ENCODE data around the gene FAAP20. TPM values are rescaled to one million over a fixed set of nuclear protein-coding genes. Genes with fewer than 3 reads are reported as not detected.

FAAP20 gene
- total and polyA plus RNA-seq, 10 of the 15 experiments (the other 5 are each of a cell fraction or from before 2014, with no cell fraction given) = 0.79 to 91.8 (median 20.9) TPM

- BruUV-seq (replicated peaks) = no TSS peak
- no peak overlapping the region for H3K9ac ChIP-seq (ENCODE audit: control insufficient read depth, insufficient read depth, low read length)
- ChIA-PET RAD21 (ENCODE audit: unreplicated experiment) (no interaction called here), SMC1A (ENCODE audit: uncharacterized antibody, unreplicated experiment) (no interaction called here), POLR2A (no interaction called here), CTCF (interaction anchor here (0.7 to 1.6 kb wide), 2 partner anchors 10 to 243 kb away, joined by 3 to 4 read pairs; no protein-coding TSS in a partner anchor)
- H3K27me3 ChIP-seq (replicated peaks in 1 of 2; ENCODE audit: control insufficient read depth in 2 of 2, insufficient read depth in 2 of 2, low read length in 1 of 2) = no peaks in the 10 kb centered on the region
- DNase-seq (ENCODE audit: low read depth, low spot score) = no peak
- H2AFZ ChIP-seq (ENCODE audit: control insufficient read depth, low read depth, low read length) = no peak overlapping the region
- H3K36me3 ChIP-seq (ENCODE audit: control insufficient read depth in 2 of 2, insufficient read depth in 2 of 2, low read length in 1 of 2) = no peaks in the 10 kb centered on the region
- H3K4me1 ChIP-seq (ENCODE audit: control insufficient read depth, insufficient read depth, low read length) = no peaks in the 10 kb centered on the region
- no peaks in the 10 kb centered on the region for H4K20me1 ChIP-seq (ENCODE audit: control insufficient read depth, insufficient read depth)
- H3K4me3 ChIP-seq = no peak overlapping the region
- H3K4me2 ChIP-seq (ENCODE audit: control insufficient read depth, insufficient read depth) = no peak overlapping the region
- H3K27ac ChIP-seq (ENCODE audit: control insufficient read depth, insufficient read depth) = no peak overlapping the region
- in situ Hi-C loops (cut with MboI) = no loop called here
- no peak for FAIRE-seq
- WGBS (ENCODE audit: insufficient coverage, insufficient replicate concordance, low lambda C conversion rate, missing lambda C conversion rate) = 27% methylated on average over 3 of the region's 4 CpGs
- no peaks in the 10 kb centered on the region for H3K9me3 ChIP-seq (replicated peaks; ENCODE audit: control insufficient read depth, insufficient read depth, low read length)
- intact Hi-C loops (cut with micrococcal nuclease; ENCODE audit: unreplicated experiment) = no loop called here
- no peaks in the 10 kb centered on the region for H3K79me2 ChIP-seq (ENCODE audit: control insufficient read depth, insufficient read depth, low read length)
- no peak for ATAC-seq
- TF ChIP-seq POU2F2 (IDR thresholded peaks at IDR 0.05; ENCODE audit: borderline replicate concordance, low read depth, low read length) (no peak), NFXL1 (IDR thresholded peaks at IDR 0.05; ENCODE audit: borderline replicate concordance) (no peak)
Measured at GRCh38 chr1:2141025-2141424, 53.5 kb downstream of the FAAP20 start.

Other genes with a start within 250 kb of the FAAP20 start
- not detected in 2 replicates for gene CFAP74, start 191.0 kb downstream of the FAAP20 start, total RNA-seq (2014; rRNA removed)
- not detected in 2 replicates for gene CFAP74, start 191.0 kb downstream of the FAAP20 start, total RNA-seq (2014; rRNA removed; fragmentation: Illumina TruSeq; extraction: Trizol)
- gene CFAP74, start 191.0 kb downstream of the FAAP20 start, total RNA-seq (2021) = not detected in 2 replicates
- gene CFAP74, start 191.0 kb downstream of the FAAP20 start, polyA plus RNA-seq (2011; rRNA removed) = not detected in 2 replicates
- 0.01 TPM in 1 of 2 replicates, not detected in the other for gene CFAP74, start 191.0 kb downstream of the FAAP20 start, polyA plus RNA-seq (2014; fragmentation: Illumina TruSeq; extraction: Trizol)
- gene CFAP74, start 191.0 kb downstream of the FAAP20 start, polyA plus RNA-seq (2014; fragmentation: Nextera tagmentation; extraction: Ambion mirVana) = not detected
- gene CFAP74, start 191.0 kb downstream of the FAAP20 start, polyA plus RNA-seq (2014; rRNA removed) = not detected in 2 replicates
- not detected for gene CFAP74, start 191.0 kb downstream of the FAAP20 start, polyA plus RNA-seq (2016; fragmentation: Nextera tagmentation; extraction: Ambion mirVana)
- not detected in 2 replicates for gene GABRD, start 175.4 kb downstream of the FAAP20 start, total RNA-seq (2014; rRNA removed)
- not detected in 2 replicates for gene GABRD, start 175.4 kb downstream of the FAAP20 start, total RNA-seq (2014; rRNA removed; fragmentation: Illumina TruSeq; extraction: Trizol)
- gene GABRD, start 175.4 kb downstream of the FAAP20 start, total RNA-seq (2021) = not detected in 2 replicates
- not detected in 2 replicates for gene GABRD, start 175.4 kb downstream of the FAAP20 start, polyA plus RNA-seq (2011; rRNA removed)
- gene GABRD, start 175.4 kb downstream of the FAAP20 start, polyA plus RNA-seq (2014; fragmentation: Illumina TruSeq; extraction: Trizol) = not detected in 2 replicates
- gene GABRD, start 175.4 kb downstream of the FAAP20 start, polyA plus RNA-seq (2014; fragmentation: Nextera tagmentation; extraction: Ambion mirVana) = not detected
- not detected in 2 replicates for gene GABRD, start 175.4 kb downstream of the FAAP20 start, polyA plus RNA-seq (2014; rRNA removed)
- gene GABRD, start 175.4 kb downstream of the FAAP20 start, polyA plus RNA-seq (2016; fragmentation: Nextera tagmentation; extraction: Ambion mirVana) = not detected
- 0.87 and 1.2 TPM in 2 replicates for gene PRKCZ, start 144.4 kb downstream of the FAAP20 start, total RNA-seq (2014; rRNA removed)
- 0.51 and 0.67 TPM in 2 replicates for gene PRKCZ, start 144.4 kb downstream of the FAAP20 start, total RNA-seq (2014; rRNA removed; fragmentation: Illumina TruSeq; extraction: Trizol)
- 1.0 and 1.9 TPM in 2 replicates for gene PRKCZ, start 144.4 kb downstream of the FAAP20 start, total RNA-seq (2021)
- gene PRKCZ, start 144.4 kb downstream of the FAAP20 start, polyA plus RNA-seq (2011; rRNA removed) = 0.05 TPM in 1 of 2 replicates, not detected in the other
- 0.48 and 0.49 TPM in 2 replicates for gene PRKCZ, start 144.4 kb downstream of the FAAP20 start, polyA plus RNA-seq (2014; fragmentation: Illumina TruSeq; extraction: Trizol)
- gene PRKCZ, start 144.4 kb downstream of the FAAP20 start, polyA plus RNA-seq (2014; fragmentation: Nextera tagmentation; extraction: Ambion mirVana) = under 1 TPM in 1 of 2 experiments, not detected in 1; 0.05 TPM
- 0.41 and 0.71 TPM in 2 replicates for gene PRKCZ, start 144.4 kb downstream of the FAAP20 start, polyA plus RNA-seq (2014; rRNA removed)
- under 1 TPM; 0.64 to 0.68 TPM for gene PRKCZ, start 144.4 kb downstream of the FAAP20 start, polyA plus RNA-seq (2016; fragmentation: Nextera tagmentation; extraction: Ambion mirVana)
- 2.1 and 3.2 TPM in 2 replicates for gene SKI, start 33.5 kb upstream of the FAAP20 start, total RNA-seq (2014; rRNA removed)
- gene SKI, start 33.5 kb upstream of the FAAP20 start, total RNA-seq (2014; rRNA removed; fragmentation: Illumina TruSeq; extraction: Trizol) = 0.54 and 0.55 TPM in 2 replicates
- 11.6 and 14.9 TPM in 2 replicates for gene SKI, start 33.5 kb upstream of the FAAP20 start, total RNA-seq (2021)
- gene SKI, start 33.5 kb upstream of the FAAP20 start, polyA plus RNA-seq (2011; rRNA removed) = 0.99 and 1.4 TPM in 2 replicates
- gene SKI, start 33.5 kb upstream of the FAAP20 start, polyA plus RNA-seq (2014; fragmentation: Illumina TruSeq; extraction: Trizol) = 2.4 and 3.8 TPM in 2 replicates
- under 1 TPM; 0.03 to 0.07 TPM for gene SKI, start 33.5 kb upstream of the FAAP20 start, polyA plus RNA-seq (2014; fragmentation: Nextera tagmentation; extraction: Ambion mirVana)
- gene SKI, start 33.5 kb upstream of the FAAP20 start, polyA plus RNA-seq (2014; rRNA removed) = 4.8 and 5.2 TPM in 2 replicates
- under 1 TPM; 0.18 to 0.54 TPM for gene SKI, start 33.5 kb upstream of the FAAP20 start, polyA plus RNA-seq (2016; fragmentation: Nextera tagmentation; extraction: Ambion mirVana)
- gene MORN1, start 196.8 kb upstream of the FAAP20 start, total RNA-seq (2014; rRNA removed) = 7.9 and 8.7 TPM in 2 replicates
- gene MORN1, start 196.8 kb upstream of the FAAP20 start, total RNA-seq (2014; rRNA removed; fragmentation: Illumina TruSeq; extraction: Trizol) = 4.4 and 5.2 TPM in 2 replicates
- 5.8 and 7.4 TPM in 2 replicates for gene MORN1, start 196.8 kb upstream of the FAAP20 start, total RNA-seq (2021)
- 2.3 and 3.5 TPM in 2 replicates for gene MORN1, start 196.8 kb upstream of the FAAP20 start, polyA plus RNA-seq (2011; rRNA removed)
- 1.7 and 2.0 TPM in 2 replicates for gene MORN1, start 196.8 kb upstream of the FAAP20 start, polyA plus RNA-seq (2014; fragmentation: Illumina TruSeq; extraction: Trizol)
- 1 to 10 TPM in 1 of 2 experiments, under 1 TPM in 1; 0.76 to 1.8 TPM for gene MORN1, start 196.8 kb upstream of the FAAP20 start, polyA plus RNA-seq (2014; fragmentation: Nextera tagmentation; extraction: Ambion mirVana)
- 6.8 and 7.7 TPM in 2 replicates for gene MORN1, start 196.8 kb upstream of the FAAP20 start, polyA plus RNA-seq (2014; rRNA removed)
- gene MORN1, start 196.8 kb upstream of the FAAP20 start, polyA plus RNA-seq (2016; fragmentation: Nextera tagmentation; extraction: Ambion mirVana) = 1 to 10 TPM; 5.7 to 7.3 TPM
- 82.1 and 105 TPM in 2 replicates for gene RER1, start 197.1 kb upstream of the FAAP20 start, total RNA-seq (2014; rRNA removed)
- gene RER1, start 197.1 kb upstream of the FAAP20 start, total RNA-seq (2014; rRNA removed; fragmentation: Illumina TruSeq; extraction: Trizol) = 80.8 and 84.8 TPM in 2 replicates
- gene RER1, start 197.1 kb upstream of the FAAP20 start, total RNA-seq (2021) = 145 and 149 TPM in 2 replicates
- gene RER1, start 197.1 kb upstream of the FAAP20 start, polyA plus RNA-seq (2011; rRNA removed) = 194 and 216 TPM in 2 replicates
- 172 and 189 TPM in 2 replicates for gene RER1, start 197.1 kb upstream of the FAAP20 start, polyA plus RNA-seq (2014; fragmentation: Illumina TruSeq; extraction: Trizol)
- 10 to 100 TPM; 29.2 to 48.5 TPM for gene RER1, start 197.1 kb upstream of the FAAP20 start, polyA plus RNA-seq (2014; fragmentation: Nextera tagmentation; extraction: Ambion mirVana)
- 105 and 124 TPM in 2 replicates for gene RER1, start 197.1 kb upstream of the FAAP20 start, polyA plus RNA-seq (2014; rRNA removed)
- gene RER1, start 197.1 kb upstream of the FAAP20 start, polyA plus RNA-seq (2016; fragmentation: Nextera tagmentation; extraction: Ambion mirVana) = 100 to 1,000 TPM; 268 to 274 TPM
- gene PEX10, start 217.8 kb upstream of the FAAP20 start, total RNA-seq (2014; rRNA removed) = 23.7 and 24.9 TPM in 2 replicates
- gene PEX10, start 217.8 kb upstream of the FAAP20 start, total RNA-seq (2014; rRNA removed; fragmentation: Illumina TruSeq; extraction: Trizol) = 7.4 TPM in 2 replicates
- gene PEX10, start 217.8 kb upstream of the FAAP20 start, total RNA-seq (2021) = 16.4 and 16.8 TPM in 2 replicates
- 4.3 and 6.1 TPM in 2 replicates for gene PEX10, start 217.8 kb upstream of the FAAP20 start, polyA plus RNA-seq (2011; rRNA removed)
- gene PEX10, start 217.8 kb upstream of the FAAP20 start, polyA plus RNA-seq (2014; fragmentation: Illumina TruSeq; extraction: Trizol) = 3.8 and 5.6 TPM in 2 replicates
- under 1 TPM in 1 of 2 experiments, not detected in 1; 0.24 TPM for gene PEX10, start 217.8 kb upstream of the FAAP20 start, polyA plus RNA-seq (2014; fragmentation: Nextera tagmentation; extraction: Ambion mirVana)
- gene PEX10, start 217.8 kb upstream of the FAAP20 start, polyA plus RNA-seq (2014; rRNA removed) = 19.4 and 20.8 TPM in 2 replicates
- 10 to 100 TPM; 18.9 to 19.7 TPM for gene PEX10, start 217.8 kb upstream of the FAAP20 start, polyA plus RNA-seq (2016; fragmentation: Nextera tagmentation; extraction: Ambion mirVana)

Measured in GM12878 (cell line).